ENCODE data around the gene TTC39B. TPM values are rescaled to one million over a fixed set of nuclear protein-coding genes. Genes with fewer than 3 reads are reported as not detected.

TTC39B gene
- total RNA-seq, 2 experiments from 2014 or later = 16.2 to 34.3 TPM

DNA sequence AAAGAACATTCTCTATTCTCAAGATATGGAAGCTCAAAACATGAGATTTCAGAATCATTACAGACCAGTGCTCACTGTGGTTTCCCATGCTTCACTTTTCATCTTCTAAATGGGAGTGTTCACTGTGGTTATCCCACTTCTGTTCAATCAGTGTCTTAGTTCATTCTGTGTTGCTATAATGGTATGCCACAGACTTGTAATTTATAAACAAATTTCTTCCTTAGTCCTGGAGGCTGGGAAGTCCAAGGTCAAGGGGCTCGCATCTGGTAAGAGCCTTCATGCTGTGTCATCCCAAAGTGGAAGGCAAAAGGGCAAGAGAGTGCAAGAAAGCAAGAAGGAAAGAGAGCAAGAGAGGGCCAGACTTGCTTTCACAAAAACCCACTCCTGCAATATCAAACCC, 146.3 kb downstream of the TTC39B start:
- DNase-seq (no peak), ATAC-seq (no peak)
- CTCF ChIA-PET = no interaction called here
- Mint-ChIP-seq H3K36me3 (peaks cover 6% of the 10 kb centered on the region), H3K27ac (no peak overlapping the region), H3K27me3 (peaks cover 8% of the 10 kb centered on the region), H3K4me3 (no peak overlapping the region), H3K9me3 (ENCODE audit: low read depth) (no peaks in the 10 kb centered on the region), H3K4me1 (no peaks in the 10 kb centered on the region)

DNA sequence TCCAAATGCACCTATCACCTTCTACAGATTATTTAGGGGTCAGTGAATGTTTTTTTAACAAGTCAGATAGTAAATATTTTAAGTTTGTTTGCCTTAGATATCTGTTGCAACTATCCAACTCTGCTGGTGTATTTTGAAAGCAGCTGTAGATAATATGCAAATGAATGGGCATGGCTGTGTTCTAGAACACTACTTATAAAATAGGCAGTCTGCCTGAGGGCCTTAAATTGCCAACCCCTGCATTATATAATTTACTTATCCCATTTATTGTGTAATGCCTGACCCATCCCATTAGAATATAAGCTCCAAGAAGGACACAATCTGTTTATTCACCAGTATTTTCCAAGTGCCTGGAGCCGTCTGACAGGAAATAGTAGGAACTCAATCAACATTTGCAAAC, 149.0 kb downstream of the TTC39B start:
- no peak for ATAC-seq
- Mint-ChIP-seq H3K36me3 (no peaks in the 10 kb centered on the region), H3K4me3 (no peak overlapping the region), H3K27me3 (peaks cover 21% of the 10 kb centered on the region), H3K27ac (no peak overlapping the region), H3K9me3 (ENCODE audit: low read depth) (no peaks in the 10 kb centered on the region), H3K4me1 (no peaks in the 10 kb centered on the region)
- CTCF ChIA-PET = no interaction called here
- no peak for DNase-seq

- Mint-ChIP-seq H3K9me3 (ENCODE audit: low read depth) (no peaks in the 10 kb centered on the region), H3K27ac (no peak overlapping the region), H3K4me3 (no peak overlapping the region), H3K4me1 (no peaks in the 10 kb centered on the region), H3K36me3 (no peaks in the 10 kb centered on the region), H3K27me3 (peaks cover 21% of the 10 kb centered on the region)
- CTCF ChIA-PET = no interaction called here
- ATAC-seq (no peak), DNase-seq (no peak)
These were observed 149.6 kb downstream of the TTC39B start for GRCh38 chr9:15157381-15157780.

DNA sequence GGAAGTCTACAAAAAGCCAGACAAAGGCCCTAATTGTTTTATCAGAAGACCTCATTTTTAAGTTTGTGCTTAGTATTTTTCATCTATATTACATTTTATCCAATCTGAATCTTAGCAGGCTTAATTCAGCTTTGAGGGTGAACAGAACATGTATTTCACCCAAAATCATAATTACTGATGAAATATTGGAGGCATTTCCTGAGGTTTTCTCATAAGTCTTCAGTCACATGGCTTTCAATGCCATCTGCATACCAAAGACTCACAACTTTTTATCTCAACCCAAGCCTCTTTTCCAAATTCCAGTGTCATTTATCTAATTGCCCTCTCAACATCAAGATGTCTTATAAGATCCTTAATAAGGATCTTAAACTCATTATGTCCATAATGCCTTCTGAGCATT, 150.8 kb downstream of the TTC39B start:
- DNase-seq (no peak), ATAC-seq (no peak)
- no peaks in the 10 kb centered on the region for H3K4me1 Mint-ChIP-seq
- no peaks in the 10 kb centered on the region for H3K9me3 Mint-ChIP-seq (ENCODE audit: low read depth)
- no peak overlapping the region for H3K27ac Mint-ChIP-seq
- H3K4me3 Mint-ChIP-seq = no peak overlapping the region
- H3K27me3 Mint-ChIP-seq = peaks cover 21% of the 10 kb centered on the region
- no peaks in the 10 kb centered on the region for H3K36me3 Mint-ChIP-seq
- CTCF ChIA-PET = no interaction called here

DNA sequence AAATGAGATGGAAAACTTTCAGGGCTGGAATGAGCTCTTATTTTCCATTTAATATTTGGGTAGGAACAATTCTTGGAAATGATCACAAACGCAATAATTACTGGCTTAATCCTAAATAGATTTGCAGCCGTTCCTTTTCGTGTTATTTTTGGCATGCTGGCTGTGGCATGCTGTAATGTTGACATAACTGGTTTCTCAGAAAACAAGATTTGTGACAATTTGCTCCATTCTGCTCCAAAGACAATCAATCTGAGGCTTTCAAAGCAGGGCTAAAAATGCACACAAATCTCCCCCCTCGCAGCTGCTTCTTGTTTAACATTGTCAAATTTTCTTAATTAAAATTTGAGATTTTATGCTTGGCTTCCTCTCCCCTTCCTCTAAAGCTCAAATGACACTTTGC, 151.2 kb downstream of the TTC39B start:
- Mint-ChIP-seq H3K4me1 (no peaks in the 10 kb centered on the region), H3K27ac (no peak overlapping the region), H3K27me3 (peaks cover 21% of the 10 kb centered on the region), H3K4me3 (no peak overlapping the region), H3K36me3 (no peaks in the 10 kb centered on the region), H3K9me3 (ENCODE audit: low read depth) (no peaks in the 10 kb centered on the region)
- DNase-seq = no peak
- no peak for ATAC-seq
- CTCF ChIA-PET = no interaction called here

DNA sequence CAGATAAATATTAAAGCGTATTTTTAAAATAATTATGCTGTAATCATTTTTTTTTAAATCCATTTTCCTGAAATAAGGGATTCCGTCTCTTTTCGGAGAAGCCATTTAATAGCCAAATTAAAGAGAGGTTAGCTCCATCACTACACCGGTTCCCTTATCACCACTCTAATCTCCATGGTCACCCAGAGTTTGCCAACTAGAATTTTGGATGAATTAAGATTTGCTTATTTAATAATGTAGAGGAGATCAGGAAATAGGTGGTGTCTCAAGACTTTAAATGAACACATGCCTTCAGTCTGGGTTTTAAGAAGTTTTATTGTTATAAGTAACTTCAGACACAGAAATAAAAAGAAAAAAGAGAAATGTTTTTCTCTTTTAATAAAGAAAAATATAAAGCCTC, 151.7 kb downstream of the TTC39B start:
- ATAC-seq (no peak), DNase-seq (no peak)
- peaks cover 21% of the 10 kb centered on the region for H3K27me3 Mint-ChIP-seq
- CTCF ChIA-PET = no interaction called here
- no peaks in the 10 kb centered on the region for H3K36me3 Mint-ChIP-seq
- no peaks in the 10 kb centered on the region for H3K4me1 Mint-ChIP-seq
- H3K9me3 Mint-ChIP-seq (ENCODE audit: low read depth) = no peaks in the 10 kb centered on the region
- H3K27ac Mint-ChIP-seq = no peak overlapping the region
- no peak overlapping the region for H3K4me3 Mint-ChIP-seq

DNA sequence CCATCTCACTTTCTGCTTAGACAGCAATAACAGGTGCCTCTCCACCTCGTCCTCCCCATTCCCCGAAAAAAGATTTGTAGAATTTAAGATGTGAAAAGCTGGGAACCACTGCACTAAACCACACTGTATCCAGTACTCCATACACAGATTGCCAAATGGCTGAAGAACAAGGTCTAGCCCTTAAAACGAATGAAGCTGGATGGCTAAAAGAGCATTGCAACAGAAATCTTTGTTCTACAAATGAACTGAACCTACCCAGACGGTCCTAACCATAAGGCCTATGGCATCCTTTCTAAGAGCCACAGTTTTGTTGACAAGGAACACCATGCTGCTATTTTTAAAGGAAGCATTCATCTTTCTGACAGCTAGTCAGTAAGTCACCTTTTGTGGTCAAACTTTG, 152.3 kb downstream of the TTC39B start:
- no peak overlapping the region for H3K27ac Mint-ChIP-seq
- DNase-seq (no peak), ATAC-seq (no peak)
- H3K27me3 Mint-ChIP-seq = peaks cover 21% of the 10 kb centered on the region
- CTCF ChIA-PET = no interaction called here
- no peaks in the 10 kb centered on the region for H3K36me3 Mint-ChIP-seq
- H3K4me3 Mint-ChIP-seq = no peak overlapping the region
- H3K4me1 Mint-ChIP-seq = no peaks in the 10 kb centered on the region
- H3K9me3 Mint-ChIP-seq (ENCODE audit: low read depth) = no peaks in the 10 kb centered on the region

- peaks cover 21% of the 10 kb centered on the region for H3K27me3 Mint-ChIP-seq
- no peaks in the 10 kb centered on the region for H3K4me1 Mint-ChIP-seq
- H3K27ac Mint-ChIP-seq = no peak overlapping the region
- no peaks in the 10 kb centered on the region for H3K36me3 Mint-ChIP-seq
- no peak overlapping the region for H3K4me3 Mint-ChIP-seq
- no peaks in the 10 kb centered on the region for H3K9me3 Mint-ChIP-seq (ENCODE audit: low read depth)
- CTCF ChIA-PET = interaction anchor here (0.8 kb wide), 1 partner anchor 65 kb away, joined by 3 read pairs; no protein-coding TSS in a partner anchor
- DNase-seq = no peak
- ATAC-seq = no peak
These were observed 153.1 kb downstream of the TTC39B start for GRCh38 chr9:15153961-15154360.

DNA sequence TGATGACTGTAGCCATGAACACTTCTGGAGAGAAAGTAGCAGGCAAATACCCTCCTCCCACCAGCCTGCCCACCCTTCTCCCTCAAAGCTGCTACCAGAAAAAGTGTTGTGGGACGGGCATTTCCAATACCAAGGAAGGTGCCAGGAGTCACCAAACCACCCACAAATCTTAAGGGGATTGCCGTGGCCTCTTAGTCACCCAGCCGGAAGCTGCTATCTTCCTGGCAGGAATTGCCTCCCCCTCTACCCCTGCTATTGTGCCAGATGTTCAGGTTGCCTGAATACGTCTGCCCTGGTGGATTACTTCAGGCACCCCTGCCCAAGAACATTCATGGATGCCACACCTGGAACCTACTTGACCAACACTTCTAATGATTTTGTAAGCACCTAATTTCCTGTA, 156.1 kb downstream of the TTC39B start:
- peaks cover 13% of the 10 kb centered on the region for H3K27me3 Mint-ChIP-seq
- DNase-seq (no peak), ATAC-seq (no peak)
- CTCF ChIA-PET = no interaction called here
- no peak overlapping the region for H3K27ac Mint-ChIP-seq
- no peak overlapping the region for H3K4me3 Mint-ChIP-seq
- no peaks in the 10 kb centered on the region for H3K9me3 Mint-ChIP-seq (ENCODE audit: low read depth)
- H3K4me1 Mint-ChIP-seq = no peaks in the 10 kb centered on the region
- no peaks in the 10 kb centered on the region for H3K36me3 Mint-ChIP-seq

- Mint-ChIP-seq H3K4me3 (no peak overlapping the region), H3K36me3 (no peaks in the 10 kb centered on the region), H3K9me3 (ENCODE audit: low read depth) (no peaks in the 10 kb centered on the region), H3K27me3 (peaks cover 12% of the 10 kb centered on the region), H3K4me1 (no peaks in the 10 kb centered on the region), H3K27ac (no peak overlapping the region)
- DNase-seq (no peak), ATAC-seq (no peak)
- CTCF ChIA-PET = interaction anchor here (1.2 to 2.6 kb wide), 2 partner anchors 14 to 44 kb away, joined by 4 to 5 read pairs; no protein-coding TSS in a partner anchor
These were observed 157.6 kb downstream of the TTC39B start for GRCh38 chr9:15149450-15149849.

GRCh38 chr9:15146268-15146700, 160.7 kb downstream of the TTC39B start:
- H3K27ac Mint-ChIP-seq = no peak overlapping the region
- ATAC-seq (no peak), DNase-seq (no peak)
- CTCF ChIA-PET = no interaction called here
- H3K27me3 Mint-ChIP-seq = peaks cover 10% of the 10 kb centered on the region
- no peaks in the 10 kb centered on the region for H3K9me3 Mint-ChIP-seq (ENCODE audit: low read depth)
- H3K4me1 Mint-ChIP-seq = peaks cover 1% of the 10 kb centered on the region
- H3K4me3 Mint-ChIP-seq = no peak overlapping the region
- H3K36me3 Mint-ChIP-seq = no peaks in the 10 kb centered on the region

DNA sequence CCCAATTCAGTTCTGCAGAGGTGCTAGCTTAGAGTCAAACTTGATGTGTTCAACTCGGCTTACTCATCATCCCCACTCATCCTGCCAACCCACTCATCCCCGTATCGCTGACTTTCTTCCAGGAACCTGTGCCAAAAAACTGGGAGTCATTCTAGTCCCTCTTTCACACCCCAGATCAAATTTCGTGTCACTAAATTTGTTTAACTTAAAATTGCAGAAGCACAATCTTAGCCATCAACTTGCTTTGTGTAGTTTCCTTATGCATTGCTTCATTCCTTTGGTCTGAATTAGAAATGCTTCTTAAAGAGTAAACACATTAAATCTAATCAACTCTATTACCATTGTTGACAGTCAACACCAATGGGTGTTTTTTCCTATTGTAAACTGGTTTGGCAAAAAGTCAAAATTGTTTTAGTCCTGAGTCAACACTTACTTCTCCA, 162.4 kb downstream of the TTC39B start:
- DNase-seq (no peak), ATAC-seq (no peak)
- H3K4me1 Mint-ChIP-seq = peaks cover 1% of the 10 kb centered on the region
- no peaks in the 10 kb centered on the region for H3K36me3 Mint-ChIP-seq
- no peak overlapping the region for H3K27ac Mint-ChIP-seq
- H3K4me3 Mint-ChIP-seq = no peak overlapping the region
- CTCF ChIA-PET = no interaction called here
- no peaks in the 10 kb centered on the region for H3K9me3 Mint-ChIP-seq (ENCODE audit: low read depth)
- H3K27me3 Mint-ChIP-seq = peaks cover 10% of the 10 kb centered on the region

DNA sequence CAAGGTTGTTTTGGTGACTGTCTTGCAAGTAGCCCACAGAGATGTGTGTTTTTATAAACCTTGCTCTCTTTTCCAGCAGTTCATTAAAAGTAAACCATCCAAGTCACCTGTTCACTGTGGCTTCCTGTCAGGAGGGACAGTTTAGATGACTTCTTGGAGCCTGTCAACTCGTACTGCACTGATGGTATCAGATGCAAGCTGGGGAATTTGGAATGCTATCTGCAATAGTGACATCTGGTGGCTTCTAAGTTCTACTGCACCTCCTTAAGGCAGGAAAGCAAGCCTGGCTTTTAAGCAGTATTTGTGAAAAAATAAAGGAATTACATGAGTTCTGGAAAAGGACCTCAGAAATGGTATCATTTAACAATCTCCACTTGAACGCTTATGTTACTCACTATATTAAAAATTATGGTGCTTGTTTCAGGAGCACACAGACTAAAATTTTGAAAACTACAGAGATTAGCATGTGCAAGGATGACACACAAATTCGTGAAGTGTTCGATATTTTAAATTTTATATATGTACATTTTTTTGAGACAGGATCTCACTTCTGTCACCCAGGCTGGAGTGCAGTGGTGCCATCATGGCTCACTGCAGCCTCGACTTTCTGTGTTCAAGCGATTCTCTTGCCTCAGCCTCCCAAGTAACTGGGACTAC, 164.0 kb downstream of the TTC39B start:
- ATAC-seq (peak; percentile 53), DNase-seq (no peak)
- no peak overlapping the region for H3K4me3 Mint-ChIP-seq
- H3K36me3 Mint-ChIP-seq = no peaks in the 10 kb centered on the region
- peaks cover 1% of the 10 kb centered on the region for H3K4me1 Mint-ChIP-seq
- H3K27me3 Mint-ChIP-seq = peaks cover 10% of the 10 kb centered on the region
- no peak overlapping the region for H3K27ac Mint-ChIP-seq
- no peaks in the 10 kb centered on the region for H3K9me3 Mint-ChIP-seq (ENCODE audit: low read depth)
- CTCF ChIA-PET = no interaction called here

GRCh38 chr9:15140051-15140450, 167.0 kb downstream of the TTC39B start:
- peaks cover 8% of the 10 kb centered on the region for H3K27me3 Mint-ChIP-seq
- H3K4me3 Mint-ChIP-seq = no peak overlapping the region
- no peak overlapping the region for H3K27ac Mint-ChIP-seq
- ATAC-seq (no peak), DNase-seq (no peak)
- CTCF ChIA-PET = no interaction called here
- peaks cover 12% of the 10 kb centered on the region for H3K4me1 Mint-ChIP-seq
- H3K9me3 Mint-ChIP-seq (ENCODE audit: low read depth) = no peaks in the 10 kb centered on the region
- H3K36me3 Mint-ChIP-seq = no peaks in the 10 kb centered on the region

DNA sequence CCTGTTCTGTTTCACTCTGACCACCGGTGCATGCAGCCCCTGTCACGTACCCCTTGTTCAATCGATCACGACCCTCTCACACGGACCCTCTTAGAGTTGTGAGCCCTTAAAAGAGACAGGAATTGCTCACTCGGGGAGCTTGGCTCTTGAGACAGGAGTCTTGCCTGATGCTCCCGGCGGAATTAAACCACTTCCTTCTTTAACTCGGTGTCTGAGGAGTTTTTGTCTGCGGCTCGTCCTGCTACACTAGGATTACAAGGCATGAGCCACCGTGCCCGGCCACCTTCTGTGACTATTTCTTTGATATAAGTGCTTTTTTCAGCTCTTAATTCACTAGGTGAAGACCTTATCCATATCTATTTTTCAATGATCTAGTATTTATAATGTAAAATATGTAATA, 167.5 kb downstream of the TTC39B start:
- no peak for DNase-seq
- no peak for ATAC-seq
- H3K4me1 Mint-ChIP-seq = peaks cover 12% of the 10 kb centered on the region
- no peak overlapping the region for H3K4me3 Mint-ChIP-seq
- CTCF ChIA-PET = no interaction called here
- H3K27ac Mint-ChIP-seq = no peak overlapping the region
- H3K27me3 Mint-ChIP-seq = peaks cover 6% of the 10 kb centered on the region
- H3K36me3 Mint-ChIP-seq = no peaks in the 10 kb centered on the region
- H3K9me3 Mint-ChIP-seq (ENCODE audit: low read depth) = no peaks in the 10 kb centered on the region
